Activated CD4-positive, alpha-beta T cell treated with anti-CD3 and anti-CD28 coated beads for 1 hour (primary cell): ENCODE data around the gene SENP3.
A peak's percentile ranks its signal among the peaks of the same experiment; 100 is the strongest.

Experiments
- DNase-seq: peaks from one replicate; pipeline ENCODE4 v3.0.0-alpha.2; 2020

SENP3 gene

DNA sequence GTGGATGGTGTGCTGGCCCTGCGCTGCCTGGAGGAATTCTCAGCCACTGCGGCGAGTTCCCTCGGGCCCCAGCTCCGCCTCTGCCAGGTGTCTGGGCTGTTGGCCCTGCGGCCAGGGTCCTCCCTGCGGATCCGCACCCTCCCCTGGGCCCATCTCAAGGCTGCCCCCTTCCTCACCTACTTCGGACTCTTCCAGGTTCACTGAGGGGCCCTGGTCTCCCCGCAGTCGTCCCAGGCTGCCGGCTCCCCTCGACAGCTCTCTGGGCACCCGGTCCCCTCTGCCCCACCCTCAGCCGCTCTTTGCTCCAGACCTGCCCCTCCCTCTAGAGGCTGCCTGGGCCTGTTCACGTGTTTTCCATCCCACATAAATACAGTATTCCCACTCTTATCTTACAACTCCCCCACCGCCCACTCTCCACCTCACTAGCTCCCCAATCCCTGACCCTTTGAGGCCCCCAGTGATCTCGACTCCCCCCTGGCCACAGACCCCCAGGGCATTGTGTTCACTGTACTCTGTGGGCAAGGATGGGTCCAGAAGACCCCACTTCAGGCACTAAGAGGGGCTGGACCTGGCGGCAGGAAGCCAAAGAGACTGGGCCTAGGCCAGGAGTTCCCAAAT lies 4.5 kb upstream of the SENP3 start:
- no peak for DNase-seq

GRCh38 chr17:7557775-7558543 lies 3.8 kb upstream of the SENP3 start:
- DNase-seq: no peak

- no peak for DNase-seq
These were observed 3.0 kb upstream of the SENP3 start, which contains the start of gene TNFSF13 for GRCh38 chr17:7558544-7559319. TNFSF13 (plus strand) TSS chr17:7558750; CDS start chr17:7559040, 290 bp downstream.

DNA sequence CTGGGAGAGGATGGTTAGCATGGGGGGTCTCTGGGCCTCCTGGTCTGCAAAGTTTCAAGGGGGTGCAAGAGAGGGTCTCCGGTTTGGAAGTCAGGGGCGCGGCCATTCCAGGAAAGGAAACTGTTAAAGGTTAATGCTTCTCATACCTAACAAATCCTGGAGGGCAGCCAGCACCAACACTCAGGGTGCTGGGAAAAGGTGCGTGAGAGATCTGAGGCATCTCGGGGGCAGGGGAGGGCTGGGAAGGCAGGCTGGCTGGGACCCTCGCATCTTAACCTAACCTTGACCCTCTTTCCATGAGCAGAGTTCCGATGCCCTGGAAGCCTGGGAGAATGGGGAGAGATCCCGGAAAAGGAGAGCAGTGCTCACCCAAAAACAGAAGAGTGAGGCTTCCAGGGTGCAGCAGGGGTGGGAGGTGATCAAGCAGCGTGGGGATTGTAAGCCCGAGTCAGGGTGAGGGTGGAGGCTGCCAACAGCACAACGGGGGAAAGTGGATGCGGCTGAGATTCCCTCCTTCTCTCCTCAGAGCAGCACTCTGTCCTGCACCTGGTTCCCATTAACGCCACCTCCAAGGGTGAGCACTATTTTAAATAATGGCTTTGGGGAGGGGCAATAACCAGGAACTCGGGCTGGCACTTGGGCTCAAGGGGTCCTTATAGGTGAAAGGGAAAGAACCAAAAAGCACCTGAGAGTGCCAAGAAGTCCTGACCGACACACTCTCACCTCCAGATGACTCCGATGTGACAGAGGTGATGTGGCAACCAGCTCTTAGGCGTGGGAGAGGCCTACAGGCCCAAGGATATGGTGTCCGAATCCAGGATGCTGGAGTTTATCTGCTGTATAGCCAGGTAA lies 2.2 kb upstream of the SENP3 start:
- no peak for DNase-seq

GRCh38 chr17:7560172-7561027 lies 1.3 kb upstream of the SENP3 start:
- no peak for DNase-seq

DNA sequence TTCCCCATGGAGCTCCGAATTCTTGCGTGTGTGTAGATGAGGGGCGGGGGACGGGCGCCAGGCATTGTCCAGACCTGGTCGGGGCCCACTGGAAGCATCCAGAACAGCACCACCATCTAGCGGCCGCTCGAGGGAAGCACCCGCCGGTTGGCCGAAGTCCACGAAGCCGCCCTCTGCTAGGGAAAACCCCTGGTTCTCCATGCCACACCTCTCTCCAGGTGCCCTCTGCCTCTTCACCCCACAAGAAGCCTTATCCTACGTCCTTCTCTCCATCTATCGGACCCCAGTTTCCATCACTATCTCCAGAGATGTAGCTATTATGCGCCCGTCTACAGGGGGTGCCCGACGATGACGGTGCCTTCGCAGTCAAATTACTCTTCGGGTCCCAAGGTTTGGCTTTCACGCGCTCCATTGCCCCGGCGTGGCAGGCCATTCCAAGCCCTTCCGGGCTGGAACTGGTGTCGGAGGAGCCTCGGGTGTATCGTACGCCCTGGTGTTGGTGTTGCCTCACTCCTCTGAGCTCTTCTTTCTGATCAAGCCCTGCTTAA lies 617 bp upstream of the SENP3 start:
- DNase-seq: peak; percentile 76

DNA sequence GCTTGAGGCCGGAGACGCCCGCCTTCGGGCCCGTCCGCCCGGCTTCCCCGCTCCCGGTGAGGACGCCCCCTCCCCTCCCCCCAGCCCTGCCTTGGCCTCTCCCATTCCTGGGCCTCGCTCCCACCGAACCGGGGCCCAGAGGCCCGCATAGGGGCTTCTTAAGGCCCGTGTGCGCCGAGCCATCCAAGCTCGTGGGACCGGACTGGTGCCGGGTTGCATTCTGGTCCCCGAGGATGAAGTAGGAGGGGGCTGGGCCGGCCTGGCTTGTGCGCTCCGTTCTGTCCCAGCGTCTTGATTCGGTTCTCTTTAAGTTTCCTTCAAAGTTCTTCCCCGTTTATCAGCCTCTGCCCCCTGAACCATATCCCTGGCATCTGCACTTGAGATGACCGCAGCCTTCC lies 488 bp downstream of the SENP3 start:
- DNase-seq: no peak

- no peak for DNase-seq
These were observed 1.6 kb downstream of the SENP3 start for GRCh38 chr17:7563115-7563869.

- no peak for DNase-seq
These were observed 7.9 kb downstream of the SENP3 start for GRCh38 chr17:7569571-7569970.

DNA sequence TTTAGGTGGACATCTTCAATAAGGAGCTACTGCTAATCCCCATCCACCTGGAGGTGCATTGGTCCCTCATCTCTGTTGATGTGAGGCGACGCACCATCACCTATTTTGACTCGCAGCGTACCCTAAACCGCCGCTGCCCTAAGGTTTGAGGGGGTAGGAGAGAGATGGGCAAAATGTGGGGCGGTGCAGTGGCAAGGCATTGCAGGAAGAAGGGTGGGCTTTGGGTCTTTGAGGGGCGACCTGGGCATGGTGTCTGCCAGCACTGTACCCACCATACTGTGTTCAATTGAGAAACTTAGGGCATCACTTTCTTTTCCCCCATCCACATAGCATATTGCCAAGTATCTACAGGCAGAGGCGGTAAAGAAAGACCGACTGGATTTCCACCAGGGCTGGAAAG lies 8.6 kb downstream of the SENP3 start:
- DNase-seq: no peak

DNA sequence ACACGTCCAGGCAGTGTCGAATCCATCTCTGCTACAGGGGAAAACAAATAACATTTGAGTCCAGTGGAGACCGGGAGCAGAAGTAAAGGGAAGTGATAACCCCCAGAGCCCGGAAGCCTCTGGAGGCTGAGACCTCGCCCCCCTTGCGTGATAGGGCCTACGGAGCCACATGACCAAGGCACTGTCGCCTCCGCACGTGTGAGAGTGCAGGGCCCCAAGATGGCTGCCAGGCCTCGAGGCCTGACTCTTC lies 10.5 kb downstream of the SENP3 start:
- DNase-seq: no peak

DNA sequence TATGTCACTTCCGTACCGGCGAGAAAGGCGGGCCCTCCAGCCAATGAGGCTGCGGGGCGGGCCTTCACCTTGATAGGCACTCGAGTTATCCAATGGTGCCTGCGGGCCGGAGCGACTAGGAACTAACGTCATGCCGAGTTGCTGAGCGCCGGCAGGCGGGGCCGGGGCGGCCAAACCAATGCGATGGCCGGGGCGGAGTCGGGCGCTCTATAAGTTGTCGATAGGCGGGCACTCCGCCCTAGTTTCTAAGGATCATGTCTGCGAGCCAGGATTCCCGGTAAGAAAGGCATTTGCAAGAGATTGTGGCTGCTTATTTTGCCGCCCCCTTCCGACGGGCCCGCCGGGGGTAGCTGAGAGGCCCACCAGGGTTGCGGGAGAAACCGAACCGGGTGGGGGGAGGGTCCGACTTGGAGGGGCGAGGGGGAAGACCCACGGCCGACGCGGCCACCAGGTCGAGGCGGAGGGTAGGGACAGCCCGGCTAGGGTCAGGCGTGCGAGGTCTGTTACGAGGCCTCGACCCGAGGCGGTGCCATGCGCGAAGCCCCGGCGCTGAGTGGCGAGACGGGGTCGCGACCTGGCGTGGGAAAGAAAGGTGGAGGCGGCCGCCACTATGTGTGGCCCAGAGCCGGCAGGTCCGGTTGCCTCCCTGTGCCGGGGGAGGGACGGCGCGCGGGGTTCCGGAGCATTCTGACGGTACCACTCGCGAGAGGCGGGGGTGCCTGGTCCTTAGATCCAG lies 11.0 kb downstream of the SENP3 start:
- peak; percentile 100 for DNase-seq

DNA sequence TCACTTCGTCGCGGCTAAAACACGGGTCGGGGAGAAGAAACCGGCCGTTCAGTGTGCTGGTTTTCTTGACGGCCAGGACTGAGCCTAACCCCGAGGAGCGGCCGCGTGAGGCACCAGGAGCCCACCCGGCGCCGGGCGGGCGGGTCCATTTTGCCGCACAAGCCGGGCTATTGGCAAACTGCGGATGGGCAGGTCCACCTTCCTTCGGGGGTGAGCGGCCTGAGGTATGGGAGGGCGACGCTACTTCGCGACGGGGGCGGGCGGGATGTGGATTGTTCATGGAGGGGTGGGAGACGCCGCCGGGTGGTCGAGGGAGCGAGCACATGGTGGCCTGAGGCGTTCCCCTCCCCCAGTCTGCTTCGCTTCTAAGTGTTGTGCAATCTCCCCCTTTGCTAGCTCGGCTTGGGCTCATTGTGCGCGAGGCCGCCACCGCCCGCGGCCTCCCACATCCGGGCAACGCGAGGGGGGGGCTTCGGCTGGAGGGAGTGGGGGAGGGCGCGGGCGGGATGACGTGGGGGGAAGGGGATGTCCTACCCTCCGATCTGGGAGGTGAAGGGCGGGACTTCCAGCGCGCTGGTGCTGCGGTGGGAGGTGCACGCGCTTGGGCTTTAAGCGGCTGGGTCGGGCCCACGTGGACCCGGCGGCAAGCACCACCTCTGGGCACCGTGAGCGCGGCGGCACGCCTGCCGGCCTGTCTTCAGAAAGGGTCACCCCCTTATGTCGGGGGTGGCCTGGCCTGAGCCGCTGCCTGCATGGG lies 11.8 kb downstream of the SENP3 start:
- DNase-seq: peak; percentile 83

DNA sequence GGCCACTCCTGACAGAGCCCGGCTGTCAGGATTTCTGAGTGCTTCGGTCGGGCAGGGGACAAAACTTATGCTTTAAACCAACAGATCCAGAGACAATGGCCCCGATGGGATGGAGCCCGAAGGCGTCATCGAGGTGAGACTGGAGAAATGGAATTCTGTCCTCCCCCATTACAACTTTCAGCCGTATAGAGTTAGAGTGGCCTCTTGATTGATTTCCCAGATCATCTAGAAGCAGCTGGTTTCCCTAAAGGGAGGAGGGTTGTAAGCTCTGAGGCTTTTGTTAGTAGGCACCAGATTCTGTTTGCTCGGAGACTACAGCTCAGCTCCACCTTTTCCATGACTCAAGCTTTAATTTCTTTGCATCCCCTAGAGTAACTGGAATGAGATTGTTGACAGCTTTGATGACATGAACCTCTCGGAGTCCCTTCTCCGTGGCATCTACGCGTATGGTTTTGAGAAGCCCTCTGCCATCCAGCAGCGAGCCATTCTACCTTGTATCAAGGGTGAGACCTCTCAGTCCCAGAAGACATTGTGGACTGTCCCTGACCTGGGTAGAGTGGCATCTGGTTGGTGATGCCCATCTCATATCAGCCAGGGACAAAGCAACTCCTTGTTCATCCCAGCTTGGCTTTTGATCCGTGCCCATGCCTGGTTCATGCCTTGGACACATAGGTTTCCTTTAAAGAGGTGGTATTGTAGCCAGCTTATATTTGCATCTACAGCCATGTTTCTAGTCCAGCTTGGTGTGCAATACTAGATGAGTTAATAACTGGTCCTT lies 12.6 kb downstream of the SENP3 start:
- no peak for DNase-seq

GRCh38 chr17:7575481-7575883 lies 13.8 kb downstream of the SENP3 start:
- DNase-seq: no peak

DNA sequence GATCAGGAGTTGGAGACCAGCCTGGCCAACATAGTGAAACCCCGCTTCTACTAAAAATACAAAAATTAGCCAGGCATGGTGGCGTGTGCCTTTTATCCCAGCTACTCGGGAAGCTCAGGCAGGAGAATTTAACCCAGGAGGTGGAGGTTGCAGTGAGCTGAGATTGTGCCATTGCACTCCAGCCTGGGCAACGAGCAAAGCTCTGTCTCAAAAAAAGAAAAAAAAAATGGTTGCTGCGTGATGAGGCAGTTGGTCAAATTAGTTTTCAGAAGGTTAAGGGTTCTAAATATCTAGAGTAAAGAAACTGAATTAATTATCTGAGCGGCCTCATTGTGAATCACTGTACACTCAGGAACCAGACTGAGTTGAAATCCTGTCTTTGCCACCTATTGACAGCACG lies 14.2 kb downstream of the SENP3 start:
- DNase-seq: no peak

- DNase-seq: no peak
These were observed 14.8 kb downstream of the SENP3 start for GRCh38 chr17:7576432-7576937.
